WTC11 (cell line): ENCODE data around the gene BCAS1. TPM values are rescaled to one million over a fixed set of nuclear protein-coding genes. Genes with fewer than 3 reads are reported as not detected.

Source experiments
- ATAC-seq: fragments of 200-7000 bp; cut with Tn5 transposase; 2 replicates; pipeline ENCODE4 v1.10.0; 2021; ENCODE audit warnings: mild to moderate bottlenecking, moderate library complexity
- CTCF ChIA-PET: fragments of 300-600 bp; sonication (Branson Sonifier 250); formaldehyde crosslinking; loops from one replicate; lab custom pipeline; 2021; ENCODE audit warnings: antibody characterized with exemption; lab: Charles Lee
- POLR2A ChIA-PET: fragments of 350-600 bp; sonication (Branson Sonifier 250); formaldehyde crosslinking; loops from one replicate; lab custom pipeline; 2021; ENCODE audit warnings: antibody characterized with exemption; lab: Charles Lee
- DNase-seq: peaks from one replicate; pipeline ENCODE4 v3.0.0; 2021; ENCODE audit warnings: low spot score
- H3K27ac Mint-ChIP-seq: 2 replicates; pipeline ENCODE4 v1.8.0; 2021; ENCODE audit warnings: mixed read lengths
- H3K27me3 Mint-ChIP-seq: 2 replicates; pipeline ENCODE4 v1.8.0; 2021; ENCODE audit warnings: low read depth, mild to moderate bottlenecking, moderate library complexity, mixed read lengths
- H3K36me3 Mint-ChIP-seq: 2 replicates; pipeline ENCODE4 v1.8.0; 2021; ENCODE audit warnings: mixed read lengths
- H3K4me1 Mint-ChIP-seq: 2 replicates; pipeline ENCODE4 v1.8.0; 2022; ENCODE audit warnings: mixed read lengths
- H3K4me3 Mint-ChIP-seq: 2 replicates; pipeline ENCODE4 v1.8.0; 2021; ENCODE audit warnings: mild to moderate bottlenecking, moderate library complexity, mixed read lengths
- H3K9me3 Mint-ChIP-seq: 2 replicates; pipeline ENCODE4 v1.8.0; 2021; ENCODE audit warnings: mixed read lengths
- ATF1 ChIP-seq: sonication (generic); formaldehyde crosslinking; IDR thresholded peaks from 2 replicates; pipeline ENCODE4 v1.8.1; 2023; ENCODE audit warnings: mild to moderate bottlenecking, moderate library complexity, missing genetic modification reagents
- ATF6 ChIP-seq: sonication (generic); formaldehyde crosslinking; IDR thresholded peaks from 2 replicates; pipeline ENCODE4 v1.8.1; 2023; ENCODE audit warnings: mild to moderate bottlenecking, missing genetic modification reagents
- CBFB ChIP-seq: sonication (generic); formaldehyde crosslinking; IDR thresholded peaks from 2 replicates; pipeline ENCODE4 v1.8.1; 2022; ENCODE audit warnings: mild to moderate bottlenecking, low read depth, missing genetic modification reagents
- FOXJ3 ChIP-seq: sonication (generic); formaldehyde crosslinking; IDR thresholded peaks from 2 replicates; pipeline ENCODE4 v1.9.0; 2021; ENCODE audit warnings: missing genetic modification reagents, mild to moderate bottlenecking, borderline replicate concordance
- IRF2 ChIP-seq: sonication (generic); formaldehyde crosslinking; IDR thresholded peaks from 2 replicates; pipeline ENCODE4 v1.8.0; 2022; ENCODE audit warnings: low read depth, missing genetic modification reagents, borderline replicate concordance
- JUN ChIP-seq: sonication (generic); formaldehyde crosslinking; IDR thresholded peaks from 2 replicates; pipeline ENCODE4 v1.8.0; 2023; ENCODE audit warnings: mild to moderate bottlenecking, missing genetic modification reagents
- NFYB ChIP-seq: sonication (generic); formaldehyde crosslinking; conservative IDR thresholded peaks from 2 replicates; pipeline ENCODE4 v1.8.0; 2022; ENCODE audit warnings: low read depth, missing genetic modification reagents
- OVOL2 ChIP-seq: fragments of 250-450 bp; sonication (Bioruptor Pico); IDR thresholded peaks from 2 replicates; pipeline ENCODE4 v1.9.0; 2021; ENCODE audit warnings: mild to moderate bottlenecking, borderline replicate concordance
- PREB ChIP-seq: sonication (generic); formaldehyde crosslinking; IDR thresholded peaks from 2 replicates; pipeline ENCODE4 v1.8.1; 2022; ENCODE audit warnings: mild to moderate bottlenecking, missing genetic modification reagents, moderate library complexity, borderline replicate concordance
- TEAD1 ChIP-seq: sonication (generic); formaldehyde crosslinking; IDR thresholded peaks from 2 replicates; pipeline ENCODE4 v1.8.0; 2022; ENCODE audit warnings: mild to moderate bottlenecking, missing genetic modification reagents
- TP53 ChIP-seq: sonication (generic); formaldehyde crosslinking; IDR thresholded peaks from 2 replicates; pipeline ENCODE4 v1.8.1; 2023; ENCODE audit warnings: mild to moderate bottlenecking, missing genetic modification reagents
- USF1 ChIP-seq: sonication (generic); formaldehyde crosslinking; IDR thresholded peaks from 2 replicates; pipeline ENCODE4 v1.8.0; 2022; ENCODE audit warnings: mild to moderate bottlenecking, missing genetic modification reagents
- ZNF219 ChIP-seq: sonication (generic); formaldehyde crosslinking; IDR thresholded peaks from 2 replicates; pipeline ENCODE4 v1.8.0; 2023; ENCODE audit warnings: missing genetic modification reagents, mild to moderate bottlenecking, borderline replicate concordance
- ZNF317 ChIP-seq: sonication (generic); formaldehyde crosslinking; IDR thresholded peaks from 2 replicates; pipeline ENCODE4 v1.8.1; 2023; ENCODE audit warnings: low read depth, mild to moderate bottlenecking, moderate library complexity, missing genetic modification reagents, borderline replicate concordance
- ZNF512 ChIP-seq: sonication (generic); formaldehyde crosslinking; IDR thresholded peaks from 2 replicates; pipeline ENCODE4 v1.8.1; 2022; ENCODE audit warnings: missing genetic modification reagents, borderline replicate concordance
- total RNA-seq: library from RNA; stranded (reverse); gene quantifications from 3 replicates; pipeline ENCODE4 v1.2.3, GENCODE V29; 2021
- TF ChIP-seq, protein P1 (sequence below): fragments of 250-450 bp; sonication (Bioruptor Pico); IDR thresholded peaks from 2 replicates; pipeline ENCODE4 v1.8.0; 2021; ENCODE audit warnings: mild to moderate bottlenecking
- TF ChIP-seq, protein P2 (sequence below): fragments of 250-450 bp; sonication (Bioruptor Pico); conservative IDR thresholded peaks from 2 replicates; pipeline ENCODE4 v1.9.0; 2021; ENCODE audit warnings: mild to moderate bottlenecking
- TF ChIP-seq, protein P3 (sequence below): sonication (generic); formaldehyde crosslinking; IDR thresholded peaks from 2 replicates; pipeline ENCODE4 v1.8.0; 2023; ENCODE audit warnings: missing genetic modification reagents
- TF ChIP-seq, protein P4 (sequence below): sonication (generic); formaldehyde crosslinking; IDR thresholded peaks from 2 replicates; pipeline ENCODE4 v1.8.1; 2023; ENCODE audit warnings: mild to moderate bottlenecking, missing genetic modification reagents, moderate library complexity

BCAS1 gene
- total RNA-seq, 1 experiment from 2014 or later = 0.11 TPM

- Mint-ChIP-seq H3K36me3 (no peaks in the 10 kb centered on the region), H3K27me3 (peaks cover 3% of the 10 kb centered on the region), H3K4me1 (no peaks in the 10 kb centered on the region; the same call in 1 of the 2 replicates), H3K9me3 (peaks cover 9% of the 10 kb centered on the region), H3K27ac (no peak overlapping the region), H3K4me3 (no peak overlapping the region)
- ChIA-PET CTCF (interaction anchor here (1.0 to 1.1 kb wide), 2 partner anchors 100 to 101 kb away, joined by 5 to 6 read pairs; no protein-coding TSS in a partner anchor), POLR2A (no interaction called here)
- ATAC-seq (no peak), DNase-seq (no peak)
- TF ChIP-seq, protein P1, sequence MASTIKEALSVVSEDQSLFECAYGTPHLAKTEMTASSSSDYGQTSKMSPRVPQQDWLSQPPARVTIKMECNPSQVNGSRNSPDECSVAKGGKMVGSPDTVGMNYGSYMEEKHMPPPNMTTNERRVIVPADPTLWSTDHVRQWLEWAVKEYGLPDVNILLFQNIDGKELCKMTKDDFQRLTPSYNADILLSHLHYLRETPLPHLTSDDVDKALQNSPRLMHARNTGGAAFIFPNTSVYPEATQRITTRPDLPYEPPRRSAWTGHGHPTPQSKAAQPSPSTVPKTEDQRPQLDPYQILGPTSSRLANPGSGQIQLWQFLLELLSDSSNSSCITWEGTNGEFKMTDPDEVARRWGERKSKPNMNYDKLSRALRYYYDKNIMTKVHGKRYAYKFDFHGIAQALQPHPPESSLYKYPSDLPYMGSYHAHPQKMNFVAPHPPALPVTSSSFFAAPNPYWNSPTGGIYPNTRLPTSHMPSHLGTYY (CRISPR knock-in tag) = no peak
- TF ChIP-seq CBFB (CRISPR knock-in tag) = no peak
- no peak for TF ChIP-seq ZNF512 (CRISPR knock-in tag)
- no peak for TF ChIP-seq TEAD1 (CRISPR knock-in tag)
- no peak for TF ChIP-seq OVOL2 (CRISPR knock-in tag)
- TF ChIP-seq, protein P2, sequence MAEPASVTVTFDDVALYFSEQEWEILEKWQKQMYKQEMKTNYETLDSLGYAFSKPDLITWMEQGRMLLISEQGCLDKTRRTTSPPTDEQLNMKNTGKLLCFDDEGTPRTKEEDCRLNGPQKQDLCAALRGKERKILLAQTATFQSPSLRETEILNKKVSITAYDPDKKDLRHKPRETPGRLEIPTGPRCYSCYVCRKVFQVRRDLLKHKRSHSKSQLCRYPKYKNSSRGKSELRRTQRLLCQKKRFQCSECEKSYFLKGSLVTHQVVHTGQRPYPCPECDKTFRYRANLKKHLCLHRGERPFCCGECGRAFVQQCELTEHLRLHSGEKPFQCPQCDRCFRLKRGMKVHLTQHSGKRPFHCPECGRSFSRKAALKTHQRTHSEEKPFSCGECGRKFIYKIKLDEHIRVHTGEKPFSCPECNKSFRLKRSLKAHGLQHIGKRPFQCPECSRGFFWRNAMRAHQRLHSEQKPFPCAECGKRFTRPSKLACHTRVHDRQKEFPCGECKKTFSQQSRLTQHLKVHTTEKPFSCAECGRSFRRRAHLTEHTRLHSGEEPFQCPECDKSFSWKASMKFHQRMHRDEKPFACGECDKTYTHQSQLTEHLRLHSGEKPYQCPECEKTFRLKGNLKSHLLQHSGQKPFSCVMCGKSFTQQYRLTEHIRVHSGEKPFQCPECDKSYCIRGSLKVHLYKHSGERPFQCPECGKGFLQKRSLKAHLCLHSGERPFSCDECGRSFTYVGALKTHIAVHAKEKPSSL (CRISPR knock-in tag) = no peak
- TF ChIP-seq PREB (CRISPR knock-in tag) = no peak
- TF ChIP-seq TP53 = no peak
- TF ChIP-seq, protein P3, sequence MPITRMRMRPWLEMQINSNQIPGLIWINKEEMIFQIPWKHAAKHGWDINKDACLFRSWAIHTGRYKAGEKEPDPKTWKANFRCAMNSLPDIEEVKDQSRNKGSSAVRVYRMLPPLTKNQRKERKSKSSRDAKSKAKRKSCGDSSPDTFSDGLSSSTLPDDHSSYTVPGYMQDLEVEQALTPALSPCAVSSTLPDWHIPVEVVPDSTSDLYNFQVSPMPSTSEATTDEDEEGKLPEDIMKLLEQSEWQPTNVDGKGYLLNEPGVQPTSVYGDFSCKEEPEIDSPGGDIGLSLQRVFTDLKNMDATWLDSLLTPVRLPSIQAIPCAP (CRISPR knock-in tag) = no peak
- no peak for TF ChIP-seq IRF2 (CRISPR knock-in tag)
- TF ChIP-seq, protein P4, sequence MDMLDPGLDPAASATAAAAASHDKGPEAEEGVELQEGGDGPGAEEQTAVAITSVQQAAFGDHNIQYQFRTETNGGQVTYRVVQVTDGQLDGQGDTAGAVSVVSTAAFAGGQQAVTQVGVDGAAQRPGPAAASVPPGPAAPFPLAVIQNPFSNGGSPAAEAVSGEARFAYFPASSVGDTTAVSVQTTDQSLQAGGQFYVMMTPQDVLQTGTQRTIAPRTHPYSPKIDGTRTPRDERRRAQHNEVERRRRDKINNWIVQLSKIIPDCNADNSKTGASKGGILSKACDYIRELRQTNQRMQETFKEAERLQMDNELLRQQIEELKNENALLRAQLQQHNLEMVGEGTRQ (CRISPR knock-in tag) = no peak
- TF ChIP-seq USF1 (CRISPR knock-in tag) = no peak
- TF ChIP-seq FOXJ3 (CRISPR knock-in tag) = no peak
- TF ChIP-seq JUN (CRISPR knock-in tag) = no peak
- no peak for TF ChIP-seq ATF6
- no peak for TF ChIP-seq ATF1
- no peak for TF ChIP-seq ZNF219 (CRISPR knock-in tag)
- no peak for TF ChIP-seq ZNF317 (CRISPR knock-in tag)
- no peak for TF ChIP-seq NFYB (CRISPR knock-in tag)
Measured at GRCh38 chr20:54099894-54100293, 29.5 kb upstream of the BCAS1 start.
